Stimulated activated memory B cell treated with anti-CD40 and anti-IgM and Interleukin-4, amounts not matched to agents 10 μg/mL and 1 μg/mL and 100 μg/mL, for 72 hours (primary cell): Measurements from ENCODE around the gene MYPOP.
"Not testable (repeated sequence)": the region's sequence is repeated elsewhere in the genome, so short reads cannot be mapped to it uniquely, and the experiment has no call there.

Experiments
- ATAC-seq: fragments of 150-1000 bp; cut with Tn5 transposase; 2 replicates; pipeline ENCODE4 v1.10.0; 2021
- H3K27ac Mint-ChIP-seq: one replicate; pipeline ENCODE4 v1.8.0; 2022; ENCODE audit warnings: mild to moderate bottlenecking, mixed read lengths
- H3K27me3 Mint-ChIP-seq: one replicate; pipeline ENCODE4 v1.8.0; 2022; ENCODE audit warnings: mixed read lengths
- H3K36me3 Mint-ChIP-seq: one replicate; pipeline ENCODE4 v1.8.0; 2022; ENCODE audit warnings: mixed read lengths
- H3K4me1 Mint-ChIP-seq: one replicate; pipeline ENCODE4 v1.8.0; 2022; ENCODE audit warnings: mixed read lengths
- H3K4me3 Mint-ChIP-seq: one replicate; pipeline ENCODE4 v1.8.0; 2022; ENCODE audit warnings: mild to moderate bottlenecking, moderate library complexity, mixed read lengths
- H3K9me3 Mint-ChIP-seq: one replicate; pipeline ENCODE4 v1.8.0; 2022; ENCODE audit warnings: mixed read lengths

The MYPOP gene

DNA sequence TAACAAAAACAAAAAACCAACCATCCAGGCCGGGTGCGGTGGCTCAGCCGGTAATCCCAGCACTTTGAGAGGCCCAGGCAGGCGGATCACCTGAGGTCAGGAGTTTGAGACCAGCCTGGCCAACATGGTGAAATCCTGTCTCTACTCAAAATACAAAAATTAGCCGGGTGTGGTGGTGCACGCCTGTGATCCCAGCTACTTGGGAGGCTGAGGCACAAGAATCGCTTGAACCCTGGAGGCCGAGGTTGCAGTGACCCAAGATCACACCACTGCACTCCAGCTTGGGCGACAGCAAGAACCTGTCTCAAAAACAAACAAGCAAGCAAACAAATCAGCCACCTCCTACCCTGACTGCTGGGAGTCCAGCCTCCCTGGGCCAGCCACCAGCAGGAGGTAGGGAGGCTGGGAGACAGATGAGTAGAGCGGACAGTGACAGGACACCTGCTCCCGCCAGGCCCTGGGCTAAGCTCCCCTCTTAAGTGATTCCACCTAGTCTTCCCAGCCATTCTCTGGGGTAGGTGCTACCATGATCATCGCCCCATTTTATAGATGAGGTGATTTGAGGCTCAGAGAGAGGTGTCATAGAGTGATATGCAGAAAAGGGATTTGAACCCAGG lies 6.3 kb downstream of the MYPOP start:
- not testable (repeated sequence) for ATAC-seq, H3K4me3 Mint-ChIP-seq, H3K27me3 Mint-ChIP-seq, H3K27ac Mint-ChIP-seq, H3K9me3 Mint-ChIP-seq
- peaks cover 27% of the 10 kb centered on the region for H3K36me3 Mint-ChIP-seq
- H3K4me1 Mint-ChIP-seq: peaks cover 45% of the 10 kb centered on the region

DNA sequence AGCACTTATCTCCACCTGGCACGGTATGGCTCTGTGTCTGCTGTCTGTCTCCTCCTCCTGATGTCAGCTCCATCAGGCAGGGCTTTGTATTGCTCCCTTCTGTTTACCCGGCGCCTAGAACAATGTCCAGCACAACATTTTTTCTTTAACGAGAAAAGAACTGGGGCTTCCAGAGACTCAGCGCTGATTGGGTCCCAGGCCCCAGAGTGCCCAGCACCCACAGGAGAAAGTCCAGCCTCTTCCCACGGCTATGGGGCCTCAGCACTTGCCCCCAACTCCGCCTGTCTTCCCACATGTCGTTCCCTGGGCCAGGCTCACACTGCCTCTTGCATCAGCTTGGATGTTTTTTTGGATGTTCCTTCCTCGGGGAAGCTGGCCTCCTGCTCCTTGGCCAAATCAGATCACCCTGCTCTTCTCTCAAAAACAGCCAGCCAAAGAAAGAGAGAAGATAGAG lies 6.9 kb downstream of the MYPOP start:
- Mint-ChIP-seq H3K27ac (peak overlapping the region; percentile 60), H3K36me3 (peaks cover 26% of the 10 kb centered on the region), H3K9me3 (no peaks in the 10 kb centered on the region), H3K4me3 (no peak overlapping the region), H3K4me1 (peaks cover 40% of the 10 kb centered on the region), H3K27me3 (no peaks in the 10 kb centered on the region)
- ATAC-seq: no peak

DNA sequence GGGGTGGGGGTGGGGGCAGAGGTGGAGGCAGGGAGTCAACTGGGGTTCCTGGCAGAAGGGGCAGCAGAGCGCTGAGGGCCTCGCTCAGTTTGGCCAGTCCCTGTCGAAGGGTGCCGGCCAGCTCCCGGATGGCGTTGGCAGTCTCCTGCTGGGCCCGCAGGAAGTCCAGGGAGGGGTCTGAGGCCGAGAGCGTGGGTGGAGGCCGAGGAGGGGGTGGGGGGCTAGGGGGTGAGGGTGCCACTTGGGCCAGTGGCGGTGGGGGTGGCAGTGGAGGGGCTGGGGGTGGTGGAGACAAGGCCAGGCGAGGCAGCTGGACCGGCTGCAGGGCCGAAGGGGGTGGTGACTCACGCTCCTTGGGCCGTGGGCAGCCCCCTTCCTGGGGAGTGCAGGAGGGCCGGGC lies 11.5 kb downstream of the MYPOP start:
- Mint-ChIP-seq H3K36me3 (peaks cover 20% of the 10 kb centered on the region), H3K4me1 (peaks cover 33% of the 10 kb centered on the region), H3K27ac (no peak overlapping the region), H3K9me3 (no peaks in the 10 kb centered on the region), H3K4me3 (no peak overlapping the region), H3K27me3 (no peaks in the 10 kb centered on the region)
- ATAC-seq: no peak

DNA sequence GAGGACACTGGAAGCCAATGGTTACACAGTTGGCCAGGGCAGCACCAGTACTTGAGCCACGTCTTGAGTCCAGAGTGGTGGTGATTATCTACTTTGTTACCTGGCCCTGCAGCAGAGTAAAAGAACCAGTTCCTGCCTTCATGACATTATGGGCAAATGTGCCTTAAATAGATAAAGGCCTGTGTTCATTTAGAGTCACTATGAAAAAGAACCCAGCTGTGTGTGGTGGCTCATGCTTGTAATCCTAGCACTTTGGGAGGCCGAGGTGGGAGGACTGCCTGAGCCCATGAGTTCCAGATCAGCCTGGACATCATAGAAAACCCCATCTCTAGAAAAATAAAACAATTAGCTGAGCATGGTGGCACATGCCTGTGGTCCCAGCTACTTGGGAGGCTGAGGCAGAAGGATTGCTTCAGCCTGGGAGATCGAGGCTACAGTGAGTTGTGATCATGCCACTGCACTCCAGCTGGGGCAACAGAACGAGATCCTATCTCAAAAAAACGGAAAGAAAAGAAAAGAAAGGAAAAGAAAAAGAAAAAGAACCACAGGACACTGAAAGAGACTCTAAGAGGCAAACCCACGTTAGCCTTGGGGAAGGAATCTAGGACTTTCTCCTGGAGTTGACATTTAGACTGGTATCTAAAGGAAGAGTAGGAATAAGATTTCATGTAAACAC lies 13.1 kb downstream of the MYPOP start:
- H3K36me3 Mint-ChIP-seq: peaks cover 10% of the 10 kb centered on the region
- H3K4me1 Mint-ChIP-seq: peaks cover 23% of the 10 kb centered on the region
- no peaks in the 10 kb centered on the region for H3K9me3 Mint-ChIP-seq
- no peaks in the 10 kb centered on the region for H3K27me3 Mint-ChIP-seq
- no peak overlapping the region for H3K27ac Mint-ChIP-seq
- no peak for ATAC-seq
- no peak overlapping the region for H3K4me3 Mint-ChIP-seq

DNA sequence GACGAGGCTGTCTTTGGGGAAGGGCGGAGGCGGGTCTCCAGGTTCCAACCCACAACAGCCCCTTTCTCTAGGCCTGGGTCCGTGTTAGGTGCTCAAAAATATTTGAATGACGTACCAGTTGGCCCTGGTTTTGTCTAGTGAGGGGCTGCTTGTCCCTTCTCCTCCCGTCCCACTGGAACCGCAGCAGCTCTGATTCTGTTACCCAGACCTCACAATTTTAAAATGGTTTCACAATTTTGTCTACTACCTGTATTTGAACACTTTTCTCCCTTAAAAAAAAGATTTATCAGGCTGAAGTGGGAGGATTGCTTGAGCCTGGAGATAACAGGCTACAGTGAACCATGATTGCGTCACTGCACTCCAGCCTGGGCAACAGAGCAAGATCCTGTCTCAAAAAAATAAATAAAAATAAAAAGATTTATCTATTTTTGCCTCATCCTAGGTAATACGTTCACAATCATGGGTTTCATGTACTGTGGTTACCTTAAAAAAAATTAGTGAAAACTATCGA lies 15.2 kb downstream of the MYPOP start:
- peak overlapping the region; percentile 84 for H3K27ac Mint-ChIP-seq
- H3K36me3 Mint-ChIP-seq: peaks cover 16% of the 10 kb centered on the region
- H3K9me3 Mint-ChIP-seq: no peaks in the 10 kb centered on the region
- peak overlapping the region; percentile 95 for H3K4me3 Mint-ChIP-seq
- no peaks in the 10 kb centered on the region for H3K27me3 Mint-ChIP-seq
- peaks cover 26% of the 10 kb centered on the region for H3K4me1 Mint-ChIP-seq
- no peak for ATAC-seq

DNA sequence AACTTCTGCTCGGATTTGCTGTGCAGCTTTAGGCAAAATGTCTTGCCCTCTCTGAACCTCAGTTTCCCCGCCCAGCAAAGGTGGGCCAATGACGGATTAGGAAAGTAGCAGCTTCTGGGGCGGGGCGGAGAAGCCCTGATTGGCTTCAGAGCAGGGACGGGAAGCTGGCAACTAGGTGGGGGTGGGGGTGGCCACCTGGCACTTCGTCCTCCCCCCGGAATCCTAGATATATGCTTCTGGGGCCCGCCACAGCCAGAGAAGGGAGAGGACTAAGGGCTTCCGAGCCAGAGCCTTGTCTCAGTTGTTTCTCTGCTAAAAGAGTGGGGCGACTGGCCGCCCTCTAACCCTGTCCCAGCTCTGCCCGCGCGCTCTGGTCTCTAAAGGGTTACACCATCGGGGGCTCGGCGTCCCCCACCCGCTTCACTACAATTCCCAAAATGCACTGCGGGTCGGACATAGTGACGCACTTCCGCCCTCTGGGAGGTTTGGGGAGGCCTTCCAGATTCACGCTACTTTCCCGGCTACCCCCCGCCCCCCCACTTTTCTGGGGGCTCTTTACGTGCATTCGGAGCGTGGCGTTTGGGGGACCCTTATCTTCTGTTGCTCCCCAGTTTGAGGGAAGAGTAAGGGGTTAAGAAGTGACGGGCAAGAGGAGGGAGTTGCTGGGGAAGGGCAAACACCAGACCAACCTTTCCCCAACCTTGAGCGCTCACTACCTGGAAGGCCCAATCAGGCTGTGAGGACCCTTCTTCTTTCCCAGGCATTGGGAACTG lies 15.8 kb downstream of the MYPOP start:
- peaks cover 5% of the 10 kb centered on the region for H3K27me3 Mint-ChIP-seq
- H3K4me3 Mint-ChIP-seq: peak overlapping the region; percentile 95
- H3K27ac Mint-ChIP-seq: peak overlapping the region; percentile 84
- H3K36me3 Mint-ChIP-seq: peaks cover 20% of the 10 kb centered on the region
- no peaks in the 10 kb centered on the region for H3K9me3 Mint-ChIP-seq
- peaks cover 32% of the 10 kb centered on the region for H3K4me1 Mint-ChIP-seq
- peak; percentile 88 for ATAC-seq

DNA sequence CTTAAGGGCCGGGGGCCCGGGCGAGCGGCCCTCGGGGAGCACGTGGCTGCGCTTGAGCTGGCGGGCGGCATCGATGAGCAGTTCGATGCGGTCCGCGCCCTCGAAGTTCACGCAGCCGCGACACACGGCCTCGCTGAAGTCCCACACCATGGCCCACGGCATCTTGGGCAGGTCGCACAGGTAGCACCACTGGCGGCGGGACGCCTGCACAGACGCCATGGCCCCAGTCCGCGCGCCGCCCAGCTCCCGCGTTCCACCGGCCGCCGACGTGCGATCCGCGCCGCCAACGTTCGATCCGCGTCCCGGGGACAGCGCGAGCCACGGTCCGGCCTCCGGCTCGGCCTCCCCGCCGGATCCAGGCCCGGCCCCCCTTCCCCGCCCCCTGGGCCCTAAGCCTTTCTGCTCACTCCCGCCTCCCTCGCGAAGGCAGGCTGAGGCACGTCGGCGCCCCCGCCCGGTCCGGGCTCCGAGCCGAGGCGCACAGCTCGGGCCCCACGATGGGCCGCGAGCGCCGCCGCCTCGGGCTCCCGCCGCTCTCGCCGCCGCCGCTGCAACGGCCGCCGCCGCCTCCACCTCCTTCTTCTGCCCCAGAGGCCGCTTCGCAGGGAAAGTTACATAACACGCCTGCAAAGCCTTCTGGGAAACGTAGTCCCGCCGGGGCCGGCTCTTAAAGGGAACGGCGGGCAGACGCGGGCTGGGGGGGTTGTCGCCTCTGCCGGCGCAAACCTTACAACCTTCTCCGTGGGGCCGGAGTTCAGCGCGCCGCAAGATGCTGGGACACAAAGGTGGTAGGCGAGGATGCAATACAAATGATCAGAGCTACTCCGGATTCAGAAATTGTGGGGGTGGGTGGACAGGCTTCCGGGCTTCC lies 16.6 kb downstream of the MYPOP start, which contains the start of gene IRF2BP1:
Gene IRF2BP1, minus strand, starts transcription at position 586 of the 871 bp plus-strand sequence. Its CDS starts 367 bp downstream, at position 219.
- peak; percentile 87 for ATAC-seq

DNA sequence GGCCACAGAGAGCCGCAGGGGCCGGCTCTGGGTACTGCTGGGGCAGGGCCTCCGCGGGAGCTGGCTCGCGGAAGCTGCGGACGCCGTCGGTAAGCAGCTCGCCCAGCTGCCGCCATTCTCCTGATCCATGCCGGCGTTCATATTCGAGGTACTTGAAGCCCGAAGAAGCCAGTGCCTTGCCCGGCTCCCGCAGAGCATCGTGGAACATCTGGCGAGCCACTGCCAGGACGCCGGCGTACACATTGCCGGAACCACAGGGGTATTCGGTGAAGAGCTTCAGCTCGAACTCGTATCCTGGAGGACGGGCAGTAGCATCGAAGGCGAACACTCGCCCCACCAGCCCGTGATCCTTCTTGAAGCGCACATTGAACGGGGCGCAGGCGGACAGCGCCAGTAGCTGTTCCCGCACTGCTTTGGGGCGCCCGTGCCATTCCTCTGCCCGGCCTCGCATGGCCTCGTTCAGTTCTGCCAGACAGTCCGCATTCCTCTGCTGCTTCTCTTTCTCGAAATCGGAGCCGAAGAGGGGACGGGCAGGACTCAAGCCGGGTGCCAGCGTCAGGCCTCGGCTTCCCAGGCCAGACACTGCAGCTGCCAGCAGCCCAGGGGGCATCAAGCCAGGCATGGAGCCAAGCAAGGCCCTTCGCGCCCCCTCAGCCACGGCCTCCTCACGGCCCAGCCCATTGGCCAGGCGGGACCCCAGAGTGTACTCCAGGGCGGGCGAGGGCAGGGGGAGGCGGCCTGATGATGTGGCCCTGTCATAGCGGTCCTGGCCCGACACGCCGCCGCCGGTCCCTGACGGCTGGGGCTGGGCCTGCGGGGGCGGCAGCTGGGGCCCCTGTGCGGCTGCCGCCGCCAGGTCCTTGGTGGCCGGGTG lies 17.5 kb downstream of the MYPOP start:
- Mint-ChIP-seq H3K27ac (no peak overlapping the region), H3K9me3 (no peaks in the 10 kb centered on the region), H3K4me1 (peaks cover 37% of the 10 kb centered on the region), H3K36me3 (peaks cover 20% of the 10 kb centered on the region), H3K27me3 (peaks cover 17% of the 10 kb centered on the region), H3K4me3 (peak overlapping the region; percentile 41)
- ATAC-seq: peak; percentile 1

More for the DNA sequence above, 16.6 kb downstream of the MYPOP start, which contains the start of gene IRF2BP1:
- H3K27ac Mint-ChIP-seq: peak within 1 kb of the TSS; percentile 84
- H3K4me1 Mint-ChIP-seq: peaks cover 37% of the 10 kb centered on the region
- H3K4me3 Mint-ChIP-seq: peak within 1 kb of the TSS; percentile 95
- peaks cover 11% of the 10 kb centered on the region for H3K27me3 Mint-ChIP-seq
- no peaks in the 10 kb centered on the region for H3K9me3 Mint-ChIP-seq
- H3K36me3 Mint-ChIP-seq: peaks cover 24% of the 10 kb centered on the region

DNA sequence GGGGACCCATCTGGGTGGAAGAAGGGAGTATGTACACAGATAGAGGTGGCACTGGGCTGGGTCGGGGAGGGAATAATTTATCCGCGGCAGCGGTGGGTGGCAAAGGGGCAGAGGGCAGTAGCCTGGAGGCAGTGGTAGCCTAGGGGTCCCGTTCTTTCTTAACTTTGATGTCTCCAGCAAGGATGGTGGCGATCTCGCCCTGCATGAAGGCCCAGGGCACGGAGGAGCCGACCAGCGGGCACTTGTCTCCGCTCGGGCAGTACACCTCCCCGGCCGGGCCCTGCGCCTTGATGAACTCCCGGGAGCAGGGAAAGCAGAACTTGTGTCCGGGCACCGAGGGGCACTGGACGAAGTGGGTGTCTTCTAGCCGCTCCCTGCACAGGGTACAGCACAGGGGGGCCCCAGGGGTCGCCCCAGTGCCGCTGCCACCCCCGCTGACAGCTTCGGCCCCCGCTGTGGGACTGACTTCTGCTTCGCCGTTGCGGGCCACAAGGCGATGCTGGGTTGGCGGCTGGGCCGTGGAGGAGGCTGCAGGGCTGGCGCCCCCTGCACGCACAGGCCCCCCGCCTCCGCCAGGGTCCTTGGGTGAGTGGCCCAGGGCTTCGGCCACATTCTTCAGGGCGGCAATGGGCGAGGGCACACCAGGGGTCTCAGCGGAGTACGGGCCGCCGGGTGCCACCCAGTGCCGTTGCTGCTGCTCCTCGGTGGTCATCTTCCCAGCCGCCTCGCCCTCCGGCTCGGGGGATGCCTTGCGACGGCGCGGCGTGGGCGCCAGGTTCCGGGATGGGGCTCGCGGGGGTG lies 18.3 kb downstream of the MYPOP start:
- no peak for ATAC-seq
- Mint-ChIP-seq H3K27me3 (peaks cover 22% of the 10 kb centered on the region), H3K4me3 (peak overlapping the region; percentile 27), H3K4me1 (peaks cover 37% of the 10 kb centered on the region), H3K27ac (no peak overlapping the region), H3K36me3 (peaks cover 15% of the 10 kb centered on the region), H3K9me3 (no peaks in the 10 kb centered on the region)

DNA sequence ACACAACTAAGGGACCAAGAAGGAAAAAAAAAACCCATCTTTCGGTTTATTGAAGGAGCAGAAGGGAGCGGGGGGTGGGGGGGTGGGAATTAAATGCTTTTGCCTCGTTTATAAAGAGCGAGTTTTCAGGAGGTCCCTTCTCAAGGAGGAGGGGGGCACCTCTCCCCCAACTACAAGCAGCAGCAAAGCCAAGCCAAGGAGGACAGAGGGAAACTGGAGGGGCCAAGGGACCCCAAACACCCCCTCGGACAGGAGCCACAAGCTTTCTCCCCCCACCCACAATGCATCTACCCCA lies 18.9 kb downstream of the MYPOP start:
- ATAC-seq: no peak
- H3K4me3 Mint-ChIP-seq: peak overlapping the region; percentile 79

DNA sequence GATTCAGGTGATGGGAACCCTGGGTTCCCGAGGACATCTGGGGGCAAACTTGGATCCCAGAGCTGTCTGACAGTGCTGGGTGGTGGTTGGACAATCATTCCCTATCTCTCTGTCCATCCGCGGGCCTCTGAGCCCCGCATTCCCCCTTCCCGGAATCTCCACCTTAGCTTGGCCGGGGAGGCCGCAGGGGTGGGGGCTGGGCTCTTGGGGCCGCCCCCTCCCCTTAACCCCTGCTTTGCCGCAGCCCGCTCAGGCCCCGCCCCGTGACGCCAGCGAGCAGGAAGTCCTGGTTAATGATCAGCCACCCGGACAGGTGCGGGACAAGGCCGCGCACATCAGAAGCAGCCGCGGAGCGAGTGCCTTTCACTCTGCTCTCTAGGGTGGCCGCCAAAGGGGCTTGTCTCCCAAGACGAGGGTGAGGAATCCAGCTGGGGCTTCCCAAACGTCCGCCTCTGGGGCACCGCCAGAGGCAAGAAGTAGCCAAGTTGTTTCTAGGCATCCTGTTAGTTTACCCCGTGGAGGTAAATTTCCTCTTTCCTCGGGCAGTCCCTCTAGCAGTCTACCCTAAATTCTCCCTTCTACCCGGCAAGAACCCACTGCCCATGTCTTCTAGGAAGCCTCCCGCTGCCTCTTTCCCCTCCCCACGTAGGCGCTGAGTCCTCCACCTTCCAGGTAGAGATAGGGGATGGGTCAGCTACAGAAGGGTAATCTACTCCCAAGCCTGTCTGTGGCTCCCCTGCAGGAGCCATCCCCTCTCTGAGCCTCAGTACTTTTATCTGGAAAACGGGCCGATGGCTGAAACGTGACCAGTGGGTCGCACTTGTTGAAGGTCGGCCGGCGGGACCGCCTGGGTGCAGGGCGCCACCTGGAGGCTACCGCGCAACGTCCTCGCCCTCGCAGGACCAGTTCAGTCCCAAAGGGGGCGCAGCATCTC lies 19.5 kb downstream of the MYPOP start:
- Mint-ChIP-seq H3K4me1 (peaks cover 37% of the 10 kb centered on the region), H3K27me3 (peaks cover 33% of the 10 kb centered on the region), H3K27ac (peak overlapping the region; percentile 64), H3K36me3 (peaks cover 15% of the 10 kb centered on the region), H3K4me3 (peak overlapping the region; percentile 79), H3K9me3 (no peaks in the 10 kb centered on the region)
- peak; percentile 44 for ATAC-seq

More for the DNA sequence above, 18.9 kb downstream of the MYPOP start:
- H3K36me3 Mint-ChIP-seq: peaks cover 15% of the 10 kb centered on the region
- H3K9me3 Mint-ChIP-seq: no peaks in the 10 kb centered on the region
- peaks cover 37% of the 10 kb centered on the region for H3K4me1 Mint-ChIP-seq
- peaks cover 27% of the 10 kb centered on the region for H3K27me3 Mint-ChIP-seq
- H3K27ac Mint-ChIP-seq: peak overlapping the region; percentile 64

DNA sequence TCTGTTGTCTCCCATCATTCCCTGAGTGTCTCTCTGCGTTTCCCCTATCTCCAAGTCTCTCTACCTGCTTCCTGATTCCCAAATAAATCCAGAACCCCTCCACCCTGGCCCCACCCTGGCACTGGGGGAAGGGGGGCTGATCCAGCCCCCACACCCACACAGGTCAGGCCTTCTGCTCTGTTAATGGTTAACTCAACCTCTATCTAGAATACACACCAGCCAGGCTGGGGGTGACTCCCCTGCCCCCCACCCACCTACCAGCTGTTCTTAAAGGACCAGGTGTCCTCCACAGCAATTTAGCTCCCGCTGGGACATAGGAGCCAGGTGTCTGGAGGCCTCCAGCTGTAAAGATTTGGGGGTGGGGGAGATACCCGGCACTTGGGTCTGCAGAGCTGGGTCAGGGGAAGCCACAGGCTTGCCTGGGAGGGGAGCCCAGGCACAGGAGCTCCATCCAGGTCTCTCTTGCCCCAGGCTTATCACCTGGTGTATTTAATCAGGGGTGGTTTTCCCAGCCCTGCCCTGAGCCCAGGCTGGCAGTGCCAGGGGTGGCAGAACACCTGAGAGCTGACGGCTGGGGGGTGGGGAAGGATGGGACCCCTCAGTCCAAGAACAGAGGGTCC lies 20.4 kb downstream of the MYPOP start:
- H3K36me3 Mint-ChIP-seq: peaks cover 15% of the 10 kb centered on the region
- no peaks in the 10 kb centered on the region for H3K9me3 Mint-ChIP-seq
- peaks cover 36% of the 10 kb centered on the region for H3K4me1 Mint-ChIP-seq
- H3K27ac Mint-ChIP-seq: peak overlapping the region; percentile 0
- peaks cover 42% of the 10 kb centered on the region for H3K27me3 Mint-ChIP-seq
- peak overlapping the region; percentile 38 for H3K4me3 Mint-ChIP-seq
- ATAC-seq: no peak
